D341Med (cell line): ENCODE data around the gene DUT.

ENCODE experiments used
- DNase-seq: peaks from one replicate; pipeline ENCODE4 v3.0.0; 2012; ENCODE audit warnings: low spot score

Gene DUT

DNA sequence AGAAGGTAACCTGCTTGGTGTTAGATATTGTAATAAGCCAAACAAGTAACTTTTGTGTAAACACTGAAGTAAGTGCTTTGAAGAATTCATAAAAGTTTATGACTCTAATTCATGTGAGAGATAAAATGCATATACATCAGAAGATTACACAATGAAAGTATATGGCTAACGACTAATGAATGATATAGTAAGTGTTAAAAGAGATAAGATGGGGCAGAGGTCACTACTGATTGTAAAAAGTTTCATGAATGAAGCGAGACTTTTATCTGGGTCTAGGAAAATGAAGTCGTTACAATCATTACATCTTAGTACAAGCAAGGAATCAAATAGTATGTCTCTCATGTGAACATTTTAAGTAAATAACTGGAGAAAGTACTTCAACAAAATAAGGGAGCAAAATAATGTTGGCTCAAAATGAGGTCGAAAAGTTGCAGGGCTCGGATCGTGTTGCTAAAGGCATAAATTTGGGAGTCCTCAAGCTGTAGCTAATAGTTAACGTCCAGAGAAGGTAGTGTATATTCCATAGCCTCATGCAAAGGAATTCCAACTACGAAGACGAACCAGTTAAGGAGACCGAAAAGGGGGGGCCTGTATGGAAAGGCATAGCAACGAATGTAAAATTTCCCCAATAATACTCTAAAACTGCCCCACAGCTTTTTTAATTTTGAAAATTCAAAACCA lies 984 bp upstream of the DUT start:
- DNase-seq = no peak

GRCh38 chr15:48331796-48332641 lies 790 bp downstream of the DUT start:
- DNase-seq = peak; percentile 91

DNA sequence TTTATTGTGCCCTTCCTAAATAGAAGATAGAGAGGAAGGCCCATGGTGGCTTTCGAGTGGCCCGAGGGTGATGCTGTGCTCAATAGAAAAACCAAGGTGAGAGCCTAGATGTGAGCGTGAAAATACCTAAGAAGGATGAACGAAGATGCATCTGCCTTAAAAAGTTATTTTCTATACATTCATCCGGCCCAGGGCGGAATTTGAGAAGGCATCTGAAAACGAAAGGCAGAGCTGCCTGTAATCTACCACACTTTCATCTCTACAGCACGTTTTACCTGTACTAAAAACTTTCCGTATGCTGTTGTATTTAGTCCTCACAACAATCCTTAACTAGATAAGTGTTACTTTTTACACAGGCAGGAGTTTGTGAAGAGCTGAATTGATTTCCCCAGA lies 1.4 kb downstream of the DUT start:
- DNase-seq = no peak

DNA sequence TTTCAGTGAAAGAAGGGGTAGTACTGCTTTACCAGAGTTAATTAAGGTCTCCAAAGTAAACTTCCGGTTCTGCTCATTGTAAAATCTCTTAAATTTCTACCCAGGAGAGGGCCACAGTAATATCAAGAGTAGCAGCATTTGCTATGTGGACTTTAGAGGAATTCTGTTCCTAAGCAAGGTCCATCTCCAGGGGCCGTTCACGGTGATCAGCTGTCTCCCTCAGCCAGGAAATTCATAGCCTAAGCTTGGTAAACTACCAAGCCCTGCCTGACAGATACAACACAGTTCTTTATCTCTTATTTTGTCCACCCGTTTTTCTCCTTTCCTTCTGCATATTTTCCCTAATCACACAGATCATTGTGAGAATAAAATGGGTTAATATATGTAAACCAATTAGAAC lies 2.3 kb downstream of the DUT start:
- DNase-seq = no peak

GRCh38 chr15:48334260-48334659 lies 3.0 kb downstream of the DUT start:
- DNase-seq = no peak

GRCh38 chr15:48336940-48337339 lies 5.7 kb downstream of the DUT start:
- peak; percentile 55 for DNase-seq

DNA sequence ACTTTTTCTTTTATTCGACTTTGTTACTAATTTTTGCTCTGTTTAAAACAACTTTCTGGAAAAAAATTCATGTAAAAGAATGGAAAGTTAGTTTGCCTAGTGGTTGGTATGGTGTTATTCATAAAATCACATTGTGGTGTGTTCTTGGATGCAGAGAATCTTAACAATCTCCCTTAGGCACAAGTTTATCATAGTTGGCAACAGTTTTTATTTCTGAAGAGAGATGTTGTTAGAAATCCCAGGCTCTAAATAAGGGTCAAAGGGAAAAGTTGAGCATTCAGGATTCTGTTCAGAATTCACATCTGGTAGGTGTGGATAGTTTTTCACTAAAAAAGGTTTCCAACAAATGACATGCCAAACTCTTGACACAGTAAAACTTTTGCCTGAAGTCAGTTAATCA lies 6.4 kb downstream of the DUT start:
- DNase-seq = no peak

DNA sequence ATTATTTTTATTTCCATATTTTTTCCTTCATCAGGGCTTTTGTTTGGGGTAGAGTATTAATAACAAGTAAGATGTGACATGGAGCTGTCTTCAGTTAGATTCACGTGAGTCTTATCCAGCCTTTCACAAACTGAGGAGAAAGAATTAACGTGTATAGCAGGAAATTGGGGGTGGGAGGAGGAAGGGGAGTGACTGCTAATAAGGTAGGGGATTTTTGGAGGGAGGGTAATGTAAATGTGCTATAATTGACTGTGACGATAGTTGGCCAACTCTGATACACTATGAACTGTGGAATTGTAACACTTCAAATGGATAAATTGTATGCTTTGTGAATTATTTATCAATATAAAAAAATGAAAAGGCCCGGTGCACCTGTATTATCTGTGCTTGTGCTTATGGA lies 8.9 kb downstream of the DUT start:
- DNase-seq = no peak

DNA sequence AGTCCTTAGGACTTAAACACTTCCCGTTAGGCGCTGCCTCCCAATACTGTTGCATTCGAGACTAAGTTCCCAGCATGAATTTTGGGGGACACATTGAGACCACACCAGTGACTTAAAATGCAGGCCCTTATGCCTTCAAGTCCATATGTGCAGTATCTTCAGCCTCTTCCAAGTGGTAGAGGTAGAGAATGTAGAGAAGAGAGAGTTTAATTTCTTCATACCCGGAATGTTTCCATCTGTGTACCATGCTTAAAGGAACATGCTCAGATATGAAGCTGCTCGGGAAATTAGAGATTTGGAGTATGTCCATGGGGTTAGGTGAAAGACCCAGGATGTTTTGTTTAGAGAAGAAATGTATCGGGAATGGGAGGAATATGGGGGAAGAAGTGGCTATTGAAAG lies 12.6 kb downstream of the DUT start:
- DNase-seq = no peak

- DNase-seq = no peak
These were observed 14.3 kb downstream of the DUT start for GRCh38 chr15:48345516-48345915.

GRCh38 chr15:48352474-48353072 lies 21.3 kb downstream of the DUT start:
- peak; percentile 71 for DNase-seq

DNA sequence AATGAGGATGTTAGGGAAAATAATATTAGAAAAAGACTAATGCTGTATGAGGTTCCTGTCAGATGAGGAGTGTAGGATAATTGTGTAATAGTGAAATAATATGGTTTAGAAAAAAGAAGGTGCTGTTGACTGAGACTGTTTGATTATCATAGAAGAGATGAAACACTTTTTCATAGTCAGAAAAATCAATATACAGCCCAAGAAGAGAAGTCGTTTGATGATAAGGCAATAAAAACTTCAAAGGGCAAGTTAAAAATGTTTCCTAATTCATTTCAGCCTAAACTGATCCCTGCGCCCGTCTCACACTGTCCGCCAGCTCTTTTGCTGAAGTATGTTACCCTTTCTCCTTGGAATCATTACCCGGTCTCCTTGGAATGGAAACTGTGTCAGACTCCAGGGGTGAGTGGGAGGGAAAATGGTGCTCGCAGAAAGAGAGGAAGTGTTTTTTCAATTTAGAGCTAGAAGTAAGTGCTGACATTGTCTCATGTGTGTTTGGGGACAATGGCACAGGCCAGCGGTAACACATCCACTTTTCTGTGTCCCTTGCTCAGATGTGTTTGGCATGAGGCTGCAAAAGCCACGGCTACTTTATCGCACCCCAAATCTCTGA lies 23.6 kb downstream of the DUT start:
- no peak for DNase-seq

- no peak for DNase-seq
These were observed 24.1 kb downstream of the DUT start for GRCh38 chr15:48355377-48355776.

- no peak for DNase-seq
These were observed 27.3 kb downstream of the DUT start for GRCh38 chr15:48358229-48359152.

DNA sequence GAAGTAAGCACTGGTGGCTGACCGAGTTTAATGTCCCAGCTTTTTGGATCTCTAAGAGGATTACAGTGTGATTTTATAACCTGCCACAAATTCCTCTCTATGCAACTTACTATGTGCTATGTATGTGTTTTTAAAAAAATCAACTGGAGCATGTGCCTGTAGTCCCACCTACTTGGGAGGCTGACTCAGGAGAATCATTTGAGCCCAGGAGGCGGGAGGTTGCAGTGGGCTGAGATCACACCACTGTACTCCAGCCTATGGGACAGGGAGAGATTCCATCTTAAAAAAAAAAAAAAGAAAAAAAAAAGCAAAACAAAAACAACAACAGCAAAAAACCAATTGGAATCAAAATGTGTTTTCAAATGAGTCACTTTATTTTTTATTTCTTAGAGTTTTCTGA lies 29.6 kb downstream of the DUT start:
- no peak for DNase-seq

DNA sequence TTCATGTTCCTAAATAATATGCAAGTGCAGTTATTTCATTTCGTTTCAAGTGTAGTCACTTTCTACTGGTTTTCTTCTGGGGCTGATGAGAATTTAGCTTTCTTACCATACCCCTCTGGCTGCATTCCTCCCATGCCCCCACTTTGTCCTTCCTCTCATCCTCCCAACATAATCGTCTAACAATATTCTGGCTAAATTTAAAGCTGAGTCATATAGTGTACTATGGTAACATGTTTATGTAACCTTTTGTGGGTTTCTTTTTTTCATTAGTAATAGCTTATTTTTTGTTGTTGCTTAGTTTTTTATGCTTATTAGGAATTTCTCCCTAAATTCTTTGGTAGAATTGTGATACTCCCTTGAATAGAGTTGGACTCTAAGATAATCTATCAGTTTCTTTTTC lies 30.5 kb downstream of the DUT start:
- no peak for DNase-seq

- DNase-seq = no peak
These were observed 32.2 kb downstream of the DUT start for GRCh38 chr15:48363474-48363873.

DNA sequence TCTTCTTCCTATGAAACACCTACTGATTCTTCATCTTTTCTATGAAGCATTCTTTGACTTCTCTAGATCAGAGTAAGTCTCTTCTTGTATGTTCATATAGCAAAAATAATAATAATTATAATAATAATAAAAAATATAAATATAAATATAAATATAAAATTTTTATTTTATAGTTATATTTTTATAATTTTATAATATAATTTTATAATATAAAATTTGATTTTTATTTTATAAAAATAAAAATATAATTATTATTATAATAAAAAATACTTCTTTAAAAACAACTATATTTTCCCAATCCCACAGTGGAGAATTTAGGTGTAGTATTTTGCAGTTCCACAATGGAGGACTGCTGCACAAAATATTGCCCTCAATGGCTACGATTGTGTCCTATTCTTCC lies 34.3 kb downstream of the DUT start:
- no peak for DNase-seq

DNA sequence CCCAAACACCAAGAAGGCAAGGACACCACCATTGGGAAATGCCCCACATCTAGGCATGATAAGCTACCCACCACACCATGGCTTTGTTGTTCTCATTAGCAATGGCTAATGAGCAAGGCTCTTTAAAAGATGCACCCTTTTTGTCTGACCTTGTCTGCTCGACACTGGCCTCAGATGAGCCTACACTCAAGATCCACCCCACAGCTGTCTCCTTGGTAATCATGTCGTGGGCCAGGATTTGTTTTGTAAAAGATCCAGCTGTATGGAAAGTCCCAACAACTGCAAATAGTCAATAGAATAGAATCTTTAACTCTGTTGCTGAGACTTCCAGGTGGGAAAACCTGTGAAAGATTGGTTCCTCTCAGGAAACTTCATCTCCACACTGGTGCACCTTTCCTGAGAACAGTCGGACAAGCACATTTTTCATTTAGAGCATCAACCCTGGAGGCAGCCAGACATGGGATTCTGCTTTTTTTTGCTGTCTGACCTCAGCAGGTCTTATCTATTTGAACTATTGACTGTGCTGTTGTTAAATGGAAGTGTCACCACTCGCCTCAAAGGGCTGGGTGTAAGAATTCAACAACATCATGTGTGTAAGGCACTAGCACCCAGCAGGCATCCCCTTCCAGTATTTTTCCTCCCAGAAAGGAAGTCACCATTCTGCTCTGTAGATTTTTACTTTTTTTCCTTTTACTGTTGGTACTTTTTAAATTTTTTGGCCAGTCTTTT lies 35.5 kb downstream of the DUT start:
- DNase-seq = no peak

GRCh38 chr15:48367483-48367882 lies 36.3 kb downstream of the DUT start:
- DNase-seq = no peak

- no peak for DNase-seq
These were observed 39.2 kb downstream of the DUT start for GRCh38 chr15:48370460-48370859.
